ENCODE data around the gene YY1.
"Not testable (repeated sequence)": the region's sequence is repeated elsewhere in the genome, so short reads cannot be mapped to it uniquely, and the experiment has no call there.

The YY1 gene

DNA sequence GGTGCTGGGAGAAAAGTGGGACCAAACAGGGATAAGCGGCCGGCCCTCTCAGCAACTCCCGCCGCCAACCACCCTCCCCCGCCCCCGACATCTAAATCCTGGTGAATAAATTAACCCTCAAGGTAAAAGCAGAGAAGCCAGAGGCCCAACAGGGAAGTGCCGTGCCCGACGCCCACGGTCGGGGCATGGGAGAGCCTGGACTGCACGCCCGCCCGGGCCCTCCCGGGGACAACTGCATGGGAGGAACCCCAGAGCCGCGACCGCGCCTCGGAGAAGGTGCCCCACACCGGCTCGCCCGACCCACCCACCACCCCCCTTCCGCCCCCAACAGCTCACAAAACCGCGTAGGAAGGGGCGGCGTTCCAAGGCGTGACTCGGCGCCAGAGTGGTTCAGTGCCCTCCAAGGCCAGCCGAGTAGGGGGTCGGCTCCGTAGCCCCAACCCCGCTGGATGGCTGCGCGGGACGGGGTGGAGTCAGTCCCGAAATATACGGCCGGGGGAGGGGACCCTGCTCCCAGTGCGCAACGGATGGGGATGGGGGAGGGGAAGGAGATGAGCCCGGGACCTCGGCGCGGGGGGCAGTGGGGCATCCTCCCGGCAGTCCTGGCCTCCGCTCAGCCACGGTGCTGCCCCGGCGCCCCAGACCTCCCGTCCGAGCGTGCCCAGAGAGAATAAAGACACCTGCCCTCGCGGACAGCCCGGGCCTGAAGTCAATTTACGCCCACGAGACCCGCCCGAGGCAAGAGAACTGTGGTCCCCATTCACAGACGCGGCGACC lies 66.6 kb downstream of the YY1 start:
- in situ Hi-C loops (cut with HindIII; ENCODE audit: low pct_ligation_motif_present, low pct_unique_long_range_greater_than_20kb, low sequenced_read_pairs), result no loop called here
- DNase-seq, result peak; percentile 20

DNA sequence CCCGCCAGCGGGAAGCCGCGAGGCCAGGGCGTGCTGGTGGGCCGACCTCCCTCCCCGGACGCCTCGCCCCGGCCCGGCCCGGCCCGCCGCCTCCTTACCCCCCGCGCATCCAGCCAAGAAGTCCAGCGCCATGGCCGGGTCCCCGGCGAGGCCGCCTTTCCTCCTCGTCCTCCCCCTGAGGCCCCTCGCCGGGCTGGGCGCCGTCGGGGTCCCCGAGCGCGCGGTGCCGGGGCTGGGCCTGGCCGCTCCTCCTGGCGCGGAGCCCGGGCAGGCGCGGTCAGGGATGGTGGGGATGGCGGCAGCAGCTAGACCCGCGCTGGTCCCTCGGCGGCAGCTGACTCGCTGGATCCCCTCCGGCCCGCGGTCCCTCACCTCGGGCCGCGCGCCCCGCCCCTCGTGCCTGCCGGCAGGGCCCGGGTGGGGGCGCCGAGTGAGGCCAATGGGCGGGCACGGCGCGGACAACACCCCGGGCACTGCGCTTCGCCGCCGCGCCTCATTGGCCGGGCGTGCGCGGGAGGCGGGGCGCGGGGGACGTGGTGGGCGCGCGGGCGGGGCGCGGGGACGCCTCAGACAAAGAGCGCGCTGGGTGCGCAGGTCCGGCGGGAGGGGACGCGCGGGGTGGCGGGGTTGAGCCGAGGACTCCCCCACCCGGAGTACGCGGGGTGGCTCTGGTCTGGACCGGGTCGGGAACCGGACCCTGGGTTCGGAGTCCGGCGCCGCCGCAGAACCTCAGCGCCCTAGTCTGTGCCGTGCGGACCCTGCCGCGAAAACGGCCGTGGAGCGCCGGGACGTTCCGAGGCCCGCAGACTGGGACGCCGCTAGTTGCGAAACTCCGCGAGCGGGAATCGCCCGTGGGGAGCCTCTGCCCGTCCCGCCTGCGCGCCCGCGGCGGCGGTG lies 67.4 kb downstream of the YY1 start, which contains the start of gene SLC25A29:
TSS of gene SLC25A29 (minus strand) at position 344 of the 897 bp plus-strand sequence. CDS start at position 132, 212 bp downstream.
- in situ Hi-C loops (cut with HindIII; ENCODE audit: low pct_ligation_motif_present, low pct_unique_long_range_greater_than_20kb, low sequenced_read_pairs), result no loop called here

GRCh38 chr14:100306998-100307765 lies 68.2 kb downstream of the YY1 start:
- in situ Hi-C loops (cut with HindIII; ENCODE audit: low pct_ligation_motif_present, low pct_unique_long_range_greater_than_20kb, low sequenced_read_pairs), result no loop called here
- peak; percentile 8 for DNase-seq

More for the DNA sequence above, 67.4 kb downstream of the YY1 start, which contains the start of gene SLC25A29:
- peak; percentile 83 for DNase-seq

DNA sequence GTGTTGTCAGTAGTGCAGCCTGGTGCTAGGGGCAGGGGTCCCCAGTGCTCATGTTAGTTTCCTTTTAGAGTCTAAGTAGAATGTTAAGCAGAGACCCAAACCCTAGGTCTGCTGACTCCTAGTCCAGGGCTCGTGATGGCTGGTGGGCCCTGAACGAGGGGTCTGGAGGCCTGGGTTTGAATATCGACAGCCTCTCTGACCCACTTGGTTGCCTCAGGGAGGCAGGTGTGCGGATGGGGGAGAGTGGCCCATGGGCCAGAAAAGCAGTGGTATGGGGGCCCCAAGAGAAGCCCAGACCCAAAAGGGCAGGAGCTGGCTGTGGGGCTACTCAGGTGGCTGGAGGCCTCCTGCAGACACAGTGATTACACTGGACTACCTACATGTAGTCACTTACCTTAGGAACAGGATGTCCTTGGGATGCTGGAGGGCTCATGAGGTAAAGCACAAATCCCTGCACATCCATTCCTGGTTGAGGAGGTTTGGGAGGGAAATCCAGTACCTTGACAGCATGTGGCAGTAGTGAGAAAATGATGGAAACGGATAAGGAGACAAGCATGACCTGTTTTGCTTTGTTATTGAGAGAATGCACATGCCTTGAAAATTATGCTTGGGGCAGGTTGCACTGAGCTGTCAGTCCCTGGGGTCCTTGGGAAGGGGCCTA lies 69.0 kb downstream of the YY1 start:
- no peak for DNase-seq
- in situ Hi-C loops (cut with HindIII; ENCODE audit: low pct_ligation_motif_present, low pct_unique_long_range_greater_than_20kb, low sequenced_read_pairs), result no loop called here

GRCh38 chr14:100308427-100308792 lies 69.5 kb downstream of the YY1 start:
- in situ Hi-C loops (cut with HindIII; ENCODE audit: low pct_ligation_motif_present, low pct_unique_long_range_greater_than_20kb, low sequenced_read_pairs); DNase-seq: not testable (repeated sequence)

DNA sequence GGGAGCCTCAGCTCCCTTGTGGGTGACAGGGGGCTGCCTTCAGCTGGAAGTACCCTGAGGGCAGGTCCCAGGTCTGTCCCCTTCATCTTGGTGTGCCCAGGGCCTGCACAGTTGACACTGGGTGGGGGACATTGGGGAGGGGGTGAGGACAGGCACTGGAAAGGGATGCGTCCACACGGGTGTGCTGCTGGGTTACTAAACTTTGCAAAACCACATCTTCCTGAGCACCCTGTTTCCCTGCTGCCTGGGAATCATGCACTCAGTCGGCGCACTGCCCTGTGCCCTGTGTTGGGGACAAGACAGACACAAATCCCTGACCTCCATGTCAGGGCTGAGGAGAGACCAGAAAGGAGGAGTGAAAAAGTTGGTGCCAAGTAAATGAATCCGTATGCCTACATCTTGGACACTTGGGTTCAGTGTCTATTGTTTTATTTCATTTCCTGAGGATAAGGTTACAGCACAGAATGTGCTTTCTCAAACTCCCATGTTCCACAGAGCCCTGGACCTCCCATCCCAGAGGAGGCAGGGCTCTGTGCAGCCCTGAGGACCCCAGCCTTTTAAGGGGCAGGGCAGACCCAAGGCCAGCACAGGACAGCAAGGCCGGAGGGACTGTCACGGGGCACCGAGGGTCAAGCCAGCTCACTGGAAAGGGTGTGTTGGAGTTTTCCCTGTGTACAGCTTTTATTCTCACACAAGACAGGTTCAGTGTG lies 70.2 kb downstream of the YY1 start:
- no peak for DNase-seq
- in situ Hi-C loops (cut with HindIII; ENCODE audit: low pct_ligation_motif_present, low pct_unique_long_range_greater_than_20kb, low sequenced_read_pairs), result no loop called here

DNA sequence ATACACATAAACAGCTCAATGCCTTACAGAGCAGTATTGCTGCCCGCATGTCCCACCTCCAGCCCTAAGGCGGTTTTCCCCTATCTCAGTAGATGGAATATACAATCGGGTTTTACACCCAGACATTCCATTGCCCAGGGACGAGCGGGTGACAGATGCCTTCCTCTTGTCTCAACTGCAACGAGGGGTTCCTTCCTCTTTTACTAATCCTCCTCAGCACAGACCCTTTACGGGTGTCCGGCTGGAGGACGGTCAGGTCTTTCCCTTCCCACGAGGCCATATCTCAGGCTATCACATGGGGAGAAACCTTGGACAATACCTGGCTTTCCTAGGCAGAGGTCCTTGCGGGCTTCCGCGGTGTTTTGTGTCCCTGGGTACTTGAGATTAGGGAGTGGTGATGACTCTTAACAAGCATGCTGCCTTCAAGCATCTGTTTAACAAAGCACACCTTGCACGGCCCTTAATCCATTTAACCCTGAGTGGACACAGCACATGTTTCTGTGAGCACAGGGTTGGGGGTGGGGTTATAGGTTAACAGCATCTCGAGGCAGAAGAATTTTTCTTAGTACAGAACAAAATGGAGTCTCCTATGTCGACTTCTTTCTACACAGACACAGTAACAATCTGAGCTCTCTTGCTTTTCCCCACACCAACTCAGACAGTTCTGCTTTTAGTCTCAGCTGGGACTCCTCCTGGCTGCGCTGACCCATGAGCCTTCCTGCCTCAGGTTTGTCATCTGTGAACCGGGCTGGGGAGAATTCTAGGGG lies 73.3 kb downstream of the YY1 start:
- DNase-seq; in situ Hi-C loops (cut with HindIII; ENCODE audit: low pct_ligation_motif_present, low pct_unique_long_range_greater_than_20kb, low sequenced_read_pairs): not testable (repeated sequence)

- no peak for DNase-seq
These were observed 74.0 kb downstream of the YY1 start for GRCh38 chr14:100312877-100313400.

GRCh38 chr14:100313464-100314230 lies 74.7 kb downstream of the YY1 start:
- in situ Hi-C loops (cut with HindIII; ENCODE audit: low pct_ligation_motif_present, low pct_unique_long_range_greater_than_20kb, low sequenced_read_pairs), result no loop called here
- DNase-seq, result no peak

More at GRCh38 chr14:100312877-100313400, 74.0 kb downstream of the YY1 start:
- in situ Hi-C loops (cut with HindIII; ENCODE audit: low pct_ligation_motif_present, low pct_unique_long_range_greater_than_20kb, low sequenced_read_pairs), result no loop called here

GRCh38 chr14:100314724-100315123 lies 75.8 kb downstream of the YY1 start:
- no peak for DNase-seq
- in situ Hi-C loops (cut with HindIII; ENCODE audit: low pct_ligation_motif_present, low pct_unique_long_range_greater_than_20kb, low sequenced_read_pairs), result no loop called here

DNA sequence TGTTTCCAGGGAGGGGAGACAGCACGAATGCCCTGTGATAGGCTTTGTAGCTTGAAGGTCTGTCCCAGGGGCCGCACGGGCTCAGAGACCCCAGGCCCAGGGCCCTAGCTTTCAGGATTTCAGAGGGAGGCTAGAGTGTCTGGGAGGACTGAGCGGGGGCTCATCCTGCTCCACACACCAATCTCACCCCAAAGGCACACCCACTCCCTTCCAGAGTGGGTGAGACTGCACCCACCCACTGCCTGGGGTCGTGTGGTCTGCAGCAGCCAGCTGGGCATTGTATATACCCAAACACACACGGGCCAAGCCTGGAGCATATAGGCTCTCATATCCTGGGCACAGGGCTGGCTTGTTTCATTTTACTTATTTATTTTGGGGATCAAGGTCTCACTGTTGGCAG lies 78.4 kb downstream of the YY1 start:
- in situ Hi-C loops (cut with HindIII; ENCODE audit: low pct_ligation_motif_present, low pct_unique_long_range_greater_than_20kb, low sequenced_read_pairs), result no loop called here
- no peak for DNase-seq

DNA sequence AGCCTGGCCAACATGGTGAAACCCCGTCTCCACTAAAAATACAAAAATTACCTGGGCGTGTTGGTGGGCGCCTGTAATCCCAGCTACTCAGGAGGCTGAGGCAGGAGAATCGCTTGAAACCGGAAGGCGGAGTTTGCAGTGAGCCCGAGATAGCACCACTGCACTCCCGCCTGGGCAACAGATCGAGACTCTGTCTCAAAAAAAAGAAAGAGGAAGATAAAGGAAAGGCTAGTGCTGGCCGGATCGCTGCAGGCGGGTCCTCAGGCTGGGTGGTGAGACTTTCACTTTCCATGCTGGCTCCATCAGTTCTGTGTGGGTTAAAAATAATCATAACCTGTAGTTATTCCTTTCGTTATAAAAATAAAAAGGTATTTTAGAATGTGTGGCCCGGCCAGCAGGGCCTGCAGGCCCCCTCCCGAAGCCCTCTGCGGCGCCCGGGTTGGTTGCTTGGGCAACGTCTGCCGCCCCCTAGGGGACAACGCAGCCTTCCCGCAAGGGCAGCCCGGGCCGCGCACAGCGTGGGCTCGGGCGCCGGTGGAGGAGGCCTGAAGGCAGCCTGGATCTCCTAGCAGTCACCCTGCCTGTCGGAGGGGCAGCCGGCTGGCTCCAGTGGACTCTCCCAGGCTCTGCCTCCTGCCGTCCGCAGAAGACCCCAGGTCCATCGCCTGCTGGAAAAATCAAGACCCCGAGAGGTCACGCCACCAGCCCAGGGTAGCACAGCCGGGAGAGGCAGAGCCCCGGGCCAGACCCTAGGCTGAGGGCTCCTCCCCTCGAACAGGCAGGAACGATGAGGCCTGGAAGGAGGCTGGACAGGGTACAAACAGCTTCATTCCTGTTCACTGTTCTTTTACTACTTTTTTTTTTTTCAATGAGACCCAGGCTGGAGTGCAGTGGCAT lies 79.2 kb downstream of the YY1 start:
- no peak for DNase-seq
- in situ Hi-C loops (cut with HindIII; ENCODE audit: low pct_ligation_motif_present, low pct_unique_long_range_greater_than_20kb, low sequenced_read_pairs), result no loop called here

DNA sequence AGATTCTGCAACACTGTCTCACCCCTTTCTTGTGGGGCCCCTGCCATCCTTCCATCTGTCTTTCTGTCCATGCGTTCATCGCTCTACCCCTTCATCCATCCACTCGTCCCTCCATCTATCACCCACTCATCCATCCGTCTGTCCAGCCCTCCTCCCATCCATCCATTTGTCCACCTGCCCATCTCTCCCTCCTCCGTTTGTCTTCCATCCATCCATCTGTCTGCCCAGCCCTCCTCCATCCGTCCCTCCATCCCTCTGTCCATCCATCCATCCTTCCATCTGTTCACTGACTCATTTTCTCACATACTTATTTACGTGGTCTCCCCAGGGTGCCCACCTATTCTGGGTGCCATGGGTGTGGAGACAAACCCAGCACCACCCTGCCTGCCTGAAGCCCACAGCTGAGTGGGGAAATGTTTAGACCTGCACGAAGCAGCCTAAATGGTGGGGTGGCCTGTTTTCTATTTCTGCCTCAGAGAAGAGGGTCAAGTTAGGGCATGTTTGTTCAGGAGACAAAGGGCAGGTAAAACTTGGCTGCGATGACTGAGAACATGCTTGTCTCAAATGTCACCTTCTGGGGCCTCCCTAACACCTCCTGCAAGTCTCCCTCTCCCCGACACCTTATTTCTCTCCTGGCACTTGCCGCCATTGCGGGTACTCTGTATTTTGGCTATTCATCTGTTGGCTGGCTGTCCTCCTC lies 81.4 kb downstream of the YY1 start:
- in situ Hi-C loops (cut with HindIII; ENCODE audit: low pct_ligation_motif_present, low pct_unique_long_range_greater_than_20kb, low sequenced_read_pairs), result no loop called here
- no peak for DNase-seq

GRCh38 chr14:100321473-100322137 lies 82.7 kb downstream of the YY1 start:
- no peak for DNase-seq
- in situ Hi-C loops (cut with HindIII; ENCODE audit: low pct_ligation_motif_present, low pct_unique_long_range_greater_than_20kb, low sequenced_read_pairs), result no loop called here
